Panc1 (cell line): ENCODE data around the gene CHRDL2. TPM values are rescaled to one million over a fixed set of nuclear protein-coding genes. Genes with fewer than 3 reads are reported as not detected.

ENCODE experiments used
- ATAC-seq: fragments of 200-7000 bp; cut with Tn5 transposase; 2 replicates; pipeline ENCODE4 v1.9.1; 2020; ENCODE audit warnings: mild to moderate bottlenecking, moderate library complexity
- BruUV-seq: library from RNA; stranded (reverse); fragments of 400-500 nt; replicated peaks from 2 replicates; lab custom pipeline; 2021; lab: Mats Ljungman, UMichigan
- CTCF ChIA-PET: fragments of 300-600 bp; sonication (Branson Sonifier 250); formaldehyde crosslinking; loops from one replicate; lab custom pipeline; 2022; ENCODE audit warnings: antibody characterized with exemption; lab: Charles Lee
- POLR2A ChIA-PET: fragments of 300-600 bp; sonication (Branson Sonifier 250); formaldehyde crosslinking; loops from one replicate; lab custom pipeline; 2022; ENCODE audit warnings: antibody characterized with exemption; lab: Charles Lee
- DNase-seq: peaks from one replicate; pipeline ENCODE4 v3.0.0-alpha.2; 2010; ENCODE audit warnings: low read depth, low spot score
- H3K27ac ChIP-seq: 2 replicates; pipeline ENCODE4 v1.5.1; 2011; ENCODE audit warnings: mild to moderate bottlenecking, low read length, inconsistent platforms
- H3K27me3 ChIP-seq: fragments of 200-500 bp; sonication (Bioruptor generic); 2 replicates; pipeline ENCODE4 v1.6.0; 2014; ENCODE audit warnings: low read length, inconsistent platforms; ENCODE audit not compliant: control insufficient read depth, insufficient read depth
- H3K36me3 ChIP-seq: fragments of 200-500 bp; sonication (Bioruptor generic); 2 replicates; pipeline ENCODE4 v1.5.1; 2014; ENCODE audit warnings: inconsistent platforms, mild to moderate bottlenecking, low read length, moderate library complexity; ENCODE audit not compliant: control insufficient read depth, insufficient read depth
- H3K4me1 ChIP-seq: 2 replicates; pipeline ENCODE4 v1.5.1; 2011; ENCODE audit warnings: inconsistent platforms, mild to moderate bottlenecking, low read length, moderate library complexity; ENCODE audit not compliant: control insufficient read depth, insufficient read depth
- H3K4me3 ChIP-seq, 2 experiments: 2 replicates each; pipeline ENCODE4 v1.5.1; 2011 to 2012; ENCODE audit warnings: low read depth in 2 of 2, low read length in 2 of 2, mild to moderate bottlenecking in 2 of 2, inconsistent platforms in 1 of 2, moderate library complexity in 1 of 2
- H3K9me3 ChIP-seq: fragments of 200-500 bp; sonication (Bioruptor generic); 2 replicates; pipeline ENCODE4 v1.5.1; 2014; ENCODE audit warnings: low read depth, mild to moderate bottlenecking, inconsistent platforms, low read length, moderate library complexity; ENCODE audit not compliant: control insufficient read depth, insufficient read depth
- CTCF ChIP-seq: fragments of 450-650 bp; IDR thresholded peaks from 2 replicates; pipeline ENCODE4 v1.5.1; 2017; ENCODE audit warnings: mild to moderate bottlenecking
- POLR2AphosphoS5 ChIP-seq: IDR thresholded peaks from 2 replicates; pipeline ENCODE4 v1.6.1; 2012; ENCODE audit warnings: mild to moderate bottlenecking, low read depth, low read length, moderate library complexity
- REST ChIP-seq, 2 experiments: IDR thresholded peaks; 2 replicates each; pipeline ENCODE4 v1.6.1; 2011 to 2012; ENCODE audit warnings: low read depth in 2 of 2, control low read depth in 1 of 2, low read length in 1 of 2, mild to moderate bottlenecking in 1 of 2, moderate library complexity in 1 of 2; ENCODE audit not compliant: insufficient read depth in 1 of 2
- SIN3A ChIP-seq: IDR thresholded peaks from 2 replicates; pipeline ENCODE4 v1.6.1; 2012; ENCODE audit warnings: low read depth, mild to moderate bottlenecking, low read length, moderate library complexity, borderline replicate concordance; ENCODE audit not compliant: insufficient read depth
- TCF7L2 ChIP-seq: IDR thresholded peaks from 2 replicates; pipeline ENCODE4 v1.6.1; 2011; ENCODE audit warnings: mild to moderate bottlenecking, low read depth, low read length, inconsistent platforms
- in situ Hi-C: cut with HindIII; loops from 2 replicates; pipeline ENCODE4 v1.10.0; 2016; ENCODE audit warnings: low sequenced_read_pairs, low pct_unique_long_range_greater_than_20kb
- intact Hi-C: fragments of 100-400 bp; cut with micrococcal nuclease; formaldehyde crosslinking; loops from one replicate; pipeline ENCODE4 v1.10.0; 2022; ENCODE audit not compliant: unreplicated experiment
- total RNA-seq: library from RNA; stranded (reverse); gene quantifications from one replicate; pipeline ENCODE4 v1.2.1, GENCODE V29; 2021; ENCODE audit not compliant: unreplicated experiment

CHRDL2 gene
- total RNA-seq, 1 experiment from 2014 or later = 0.15 TPM

- Histone ChIP-seq H3K27ac (no peak overlapping the region), H3K4me3 (no peak overlapping the region), H3K36me3 (no peaks in the 10 kb centered on the region), H3K27me3 (peaks cover 41% of the 10 kb centered on the region), H3K4me1 (0 out of 2 replicates have a peak, but pooled peaks cover 2% of the 10 kb centered on the region), H3K9me3 (no peaks in the 10 kb centered on the region)
- ATAC-seq (no peak), DNase-seq (no peak)
- intact Hi-C loops (loop anchor here (1.0 to 10.0 kb wide), 3 partner anchors 23 to 113 kb away; no protein-coding TSS in a partner anchor), in situ Hi-C loops (no loop called here)
- no TSS peak for BruUV-seq
- TF ChIP-seq SIN3A (no peak), TCF7L2 (no peak), CTCF (no peak), REST (IDR thresholded peaks at IDR 0.05; ENCODE audit: insufficient read depth in 1 of 2, low read depth in 2 of 2, low read length in 1 of 2) (no peak), POLR2AphosphoS5 (no peak)
- ChIA-PET CTCF (interaction anchor here (0.9 to 7.8 kb wide), 4 partner anchors 9 to 29 kb away, joined by 3 to 70 read pairs (median 6); no protein-coding TSS in a partner anchor), POLR2A (interaction anchor here (0.6 to 0.7 kb wide), 2 partner anchors 23 to 279 kb away, joined by 3 to 8 read pairs; no protein-coding TSS in a partner anchor)
These were observed 5.5 kb downstream of the CHRDL2 start for GRCh38 chr11:74725701-74726100.

- POLR2A ChIA-PET = no interaction called here
- H3K27me3 ChIP-seq = peaks cover 24% of the 10 kb centered on the region
- in situ Hi-C loops = no loop called here
These were observed 7.7 kb downstream of the CHRDL2 start for GRCh38 chr11:74723511-74723910.

More at GRCh38 chr11:74723511-74723910, 7.7 kb downstream of the CHRDL2 start:
- H3K4me1 ChIP-seq = no peaks in the 10 kb centered on the region
- intact Hi-C loops = loop anchor here (10.0 kb wide), 1 partner anchor 89 kb away; no protein-coding TSS in a partner anchor
- no peaks in the 10 kb centered on the region for H3K9me3 ChIP-seq
- DNase-seq (no peak), ATAC-seq (no peak)
- CTCF ChIA-PET = interaction anchor here (7.8 kb wide), 1 partner anchor 22 kb away, joined by 70 read pairs; no protein-coding TSS in a partner anchor
- no peaks in the 10 kb centered on the region for H3K36me3 ChIP-seq
- no peak overlapping the region for H3K27ac ChIP-seq
- BruUV-seq = no TSS peak
- no peak for TF ChIP-seq REST (IDR thresholded peaks at IDR 0.05; ENCODE audit: insufficient read depth in 1 of 2, low read depth in 2 of 2, low read length in 1 of 2)
- TF ChIP-seq POLR2AphosphoS5 = no peak
- no peak for TF ChIP-seq SIN3A
- TF ChIP-seq TCF7L2 = no peak
- TF ChIP-seq CTCF = no peak
- H3K4me3 ChIP-seq = no peak overlapping the region
